GM23338 (cell line): ENCODE measurements around the gene CLOCK. TPM values are rescaled to one million over a fixed set of nuclear protein-coding genes. Genes with fewer than 3 reads are reported as not detected.

Experiments used
- ATAC-seq: fragments of 200-7000 bp; cut with Tn5 transposase; 3 replicates; pipeline ENCODE4 v1.9.1; 2020
- DNase-seq: peaks from one replicate; pipeline ENCODE4 v3.0.0-alpha.2; 2015; ENCODE audit warnings: low spot score
- H2AFZ ChIP-seq: fragments of 200-600 bp; sonication (generic); 2 replicates; pipeline ENCODE4 v1.8.0; 2016; ENCODE audit warnings: antibody characterized with exemption, mild to moderate bottlenecking, moderate library complexity
- H3F3A ChIP-seq: fragments of 200-600 bp; sonication (generic); replicated peaks from 2 replicates; pipeline ENCODE4 v1.8.0; 2017; ENCODE audit warnings: antibody characterized with exemption, mixed run types, low read depth
- H3K27ac ChIP-seq: fragments of 200-600 bp; sonication (generic); 2 replicates; pipeline ENCODE4 v1.6.1; 2016; ENCODE audit warnings: low read depth
- H3K27me3 ChIP-seq: fragments of 200-600 bp; sonication (generic); 2 replicates; pipeline ENCODE4 v1.8.0; 2016; ENCODE audit warnings: mild to moderate bottlenecking, mixed run types, moderate library complexity; ENCODE audit not compliant: insufficient read depth
- H3K36me3 ChIP-seq: fragments of 200-600 bp; sonication (generic); 2 replicates; pipeline ENCODE4 v1.8.0; 2016; ENCODE audit warnings: mild to moderate bottlenecking; ENCODE audit not compliant: insufficient read depth
- H3K4me1 ChIP-seq: fragments of 200-600 bp; sonication (generic); 2 replicates; pipeline ENCODE4 v1.8.0; 2016; ENCODE audit warnings: mild to moderate bottlenecking, moderate library complexity; ENCODE audit not compliant: insufficient read depth
- H3K4me2 ChIP-seq: fragments of 200-600 bp; sonication (generic); 2 replicates; pipeline ENCODE4 v1.7.1; 2017; ENCODE audit warnings: mixed run types
- H3K4me3 ChIP-seq: fragments of 200-600 bp; sonication (generic); 2 replicates; pipeline ENCODE4 v1.6.1; 2016; ENCODE audit warnings: mixed run types
- H3K79me2 ChIP-seq: fragments of 200-600 bp; sonication (generic); replicated peaks from 2 replicates; pipeline ENCODE4 v1.8.0; 2017; ENCODE audit warnings: mild to moderate bottlenecking; ENCODE audit not compliant: insufficient read depth
- H3K9me2 ChIP-seq: fragments of 200-600 bp; sonication (generic); 2 replicates; pipeline ENCODE4 v1.8.0; 2017; ENCODE audit not compliant: insufficient read depth
- H4K20me1 ChIP-seq: fragments of 200-600 bp; sonication (generic); replicated peaks from 2 replicates; pipeline ENCODE4 v1.8.0; 2017; ENCODE audit warnings: mild to moderate bottlenecking; ENCODE audit not compliant: insufficient read depth
- H3K27ac Mint-ChIP-seq: 2 replicates; pipeline ENCODE4 v1.8.0; 2020; ENCODE audit warnings: inconsistent platforms, mild to moderate bottlenecking, moderate library complexity, mixed read lengths
- H3K27me3 Mint-ChIP-seq: 3 replicates; pipeline ENCODE4 v1.8.0; 2022; ENCODE audit warnings: low read depth, mild to moderate bottlenecking, moderate library complexity, mixed read lengths, inconsistent platforms; ENCODE audit not compliant: insufficient read depth, poor library complexity
- H3K36me3 Mint-ChIP-seq: 3 replicates; pipeline ENCODE4 v1.8.0; 2021; ENCODE audit warnings: low read depth, mild to moderate bottlenecking, inconsistent platforms, moderate library complexity, mixed read lengths
- H3K4me1 Mint-ChIP-seq: 3 replicates; pipeline ENCODE4 v1.8.0; 2020; ENCODE audit warnings: mild to moderate bottlenecking, inconsistent platforms, mixed read lengths
- H3K4me3 Mint-ChIP-seq: 3 replicates; pipeline ENCODE4 v1.8.0; 2021; ENCODE audit warnings: moderate library complexity, mild to moderate bottlenecking, inconsistent platforms, mixed read lengths
- H3K9me3 Mint-ChIP-seq: 3 replicates; pipeline ENCODE4 v1.8.0; 2020; ENCODE audit warnings: moderate library complexity, mild to moderate bottlenecking, inconsistent platforms, mixed read lengths
- CTCF ChIP-seq, 2 experiments: fragments of 200-600 bp in 1 of 2; sonication (generic) in 1 of 2; conservative IDR thresholded peaks; 2 replicates each; pipeline versions ENCODE4 v1.5.1 to v1.6.1; 2016 to 2017; ENCODE audit warnings: antibody characterized with exemption in 2 of 2, low read depth in 2 of 2, mild to moderate bottlenecking in 2 of 2, moderate library complexity in 1 of 2
- JUNB ChIP-seq: IDR thresholded peaks from one replicate; pipeline ENCODE4 v1.6.1; 2016; ENCODE audit warnings: antibody characterized with exemption; ENCODE audit not compliant: unreplicated experiment
- POLR2AphosphoS5 ChIP-seq: IDR thresholded peaks from 2 replicates; pipeline ENCODE4 v1.6.1; 2016; ENCODE audit warnings: antibody characterized with exemption, low read depth
- REST ChIP-seq: IDR thresholded peaks from one replicate; pipeline ENCODE4 v1.6.1; 2018; ENCODE audit warnings: antibody characterized with exemption; ENCODE audit not compliant: unreplicated experiment
- ZNF114 ChIP-seq: fragments of 250-450 bp; sonication (Bioruptor Pico); IDR thresholded peaks from 2 replicates; pipeline ENCODE4 v1.5.0; 2020; ENCODE audit warnings: mild to moderate bottlenecking, moderate library complexity
- ZNF331 ChIP-seq: fragments of 250-450 bp; sonication (Bioruptor Pico); IDR thresholded peaks from 2 replicates; pipeline ENCODE4 v1.5.0; 2020; ENCODE audit warnings: low read depth, mild to moderate bottlenecking, moderate library complexity
- ZNF462 ChIP-seq: fragments of 250-450 bp; sonication (Bioruptor Pico); IDR thresholded peaks from 2 replicates; pipeline ENCODE4 v1.5.0; 2020; ENCODE audit warnings: mild to moderate bottlenecking, moderate library complexity
- polyA plus RNA-seq: library from polyadenylated mRNA; unstranded; fragments of >200 nt; fragmentation: Nextera tagmentation; extraction: Ambion mirVana; gene quantifications from 2 replicates; pipeline ENCODE4 v1.2.1, GENCODE V29; 2016
- total RNA-seq: library from RNA; depleted of rRNA; stranded (reverse); fragments of >200 nt; shearing (Covaris generic); gene quantifications from 2 replicates; pipeline ENCODE4 v1.2.3, GENCODE V29; 2014

Gene CLOCK
- total and polyA plus RNA-seq, 2 experiments from 2014 or later = 17.1 to 28.8 TPM

GRCh38 chr4:55503169-55503568 lies 43.5 kb downstream of the CLOCK start:
- Histone ChIP-seq H4K20me1 (no peaks in the 10 kb centered on the region; the same call in 1 of the 2 replicates), H3K36me3 (no peaks in the 10 kb centered on the region), H3K4me3 (no peak overlapping the region), H3K27me3 (no peaks in the 10 kb centered on the region), H3K4me2 (no peak overlapping the region), H3K27ac (no peak overlapping the region), H3K4me1 (peaks cover 3% of the 10 kb centered on the region; the same call in 1 of the 2 replicates), H2AFZ (no peak overlapping the region), H3F3A (no peaks in the 10 kb centered on the region), H3K79me2 (peaks cover 68% of the 10 kb centered on the region), H3K9me2 (no peaks in the 10 kb centered on the region)
- Mint-ChIP-seq H3K4me3 (no peak overlapping the region), H3K9me3 (no peaks in the 10 kb centered on the region), H3K4me1 (peaks cover 7% of the 10 kb centered on the region), H3K27me3 (no peaks in the 10 kb centered on the region), H3K36me3 (peaks cover 12% of the 10 kb centered on the region), H3K27ac (no peak overlapping the region)
- ATAC-seq = no peak
- TF ChIP-seq ZNF114 (CRISPR knock-in tag) (no peak), REST (no peak), ZNF462 (no peak), JUNB (no peak), POLR2AphosphoS5 (no peak), CTCF (conservative IDR thresholded peaks at IDR 0.05; ENCODE audit: low read depth in 2 of 2) (no peak), ZNF331 (CRISPR knock-in tag) (no peak)
- DNase-seq = no peak
